ENCODE results near the gene MRPS5.

The MRPS5 gene

GRCh38 chr2:95071856-95072255 is 49.8 kb downstream of the MRPS5 start:
- H3K4me3 ChIP-seq (ENCODE audit: low read depth, low read length) = no peak overlapping the region
- DNase-seq (ENCODE audit: low read depth) = no peak
- TF ChIP-seq, protein P1, sequence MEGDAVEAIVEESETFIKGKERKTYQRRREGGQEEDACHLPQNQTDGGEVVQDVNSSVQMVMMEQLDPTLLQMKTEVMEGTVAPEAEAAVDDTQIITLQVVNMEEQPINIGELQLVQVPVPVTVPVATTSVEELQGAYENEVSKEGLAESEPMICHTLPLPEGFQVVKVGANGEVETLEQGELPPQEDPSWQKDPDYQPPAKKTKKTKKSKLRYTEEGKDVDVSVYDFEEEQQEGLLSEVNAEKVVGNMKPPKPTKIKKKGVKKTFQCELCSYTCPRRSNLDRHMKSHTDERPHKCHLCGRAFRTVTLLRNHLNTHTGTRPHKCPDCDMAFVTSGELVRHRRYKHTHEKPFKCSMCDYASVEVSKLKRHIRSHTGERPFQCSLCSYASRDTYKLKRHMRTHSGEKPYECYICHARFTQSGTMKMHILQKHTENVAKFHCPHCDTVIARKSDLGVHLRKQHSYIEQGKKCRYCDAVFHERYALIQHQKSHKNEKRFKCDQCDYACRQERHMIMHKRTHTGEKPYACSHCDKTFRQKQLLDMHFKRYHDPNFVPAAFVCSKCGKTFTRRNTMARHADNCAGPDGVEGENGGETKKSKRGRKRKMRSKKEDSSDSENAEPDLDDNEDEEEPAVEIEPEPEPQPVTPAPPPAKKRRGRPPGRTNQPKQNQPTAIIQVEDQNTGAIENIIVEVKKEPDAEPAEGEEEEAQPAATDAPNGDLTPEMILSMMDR (conservative IDR thresholded peaks at IDR 0.05; ENCODE audit: low read depth, low read length) = no peak

- H3K4me3 ChIP-seq (ENCODE audit: low read depth, low read length) = no peak overlapping the region
- DNase-seq (ENCODE audit: low read depth) = no peak
- TF ChIP-seq, protein P1 (conservative IDR thresholded peaks at IDR 0.05; ENCODE audit: low read depth, low read length) = no peak
These were observed 52.1 kb downstream of the MRPS5 start for GRCh38 chr2:95069465-95069864.

DNA sequence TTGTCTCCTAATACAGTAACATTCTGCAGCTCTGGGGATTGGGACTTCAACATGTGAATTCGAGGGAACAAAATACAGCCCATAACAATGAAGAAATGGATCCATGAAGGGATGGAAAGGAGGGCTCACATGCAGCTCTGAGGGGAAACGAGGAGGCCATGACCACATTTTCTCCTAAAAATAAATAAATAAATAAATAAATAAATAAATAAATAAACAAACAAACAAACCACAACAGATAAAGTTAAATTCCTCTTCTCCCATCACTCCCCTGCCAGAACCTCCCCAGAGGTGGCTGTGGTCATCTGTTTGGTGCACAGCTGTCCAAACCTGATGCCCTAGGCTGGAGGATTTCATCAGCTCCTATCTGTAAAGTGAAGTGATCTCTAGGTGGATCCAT is 53.4 kb downstream of the MRPS5 start:
- no peak overlapping the region for H3K4me3 ChIP-seq (ENCODE audit: low read depth, low read length)
- TF ChIP-seq, protein P1 (conservative IDR thresholded peaks at IDR 0.05; ENCODE audit: low read depth, low read length) = no peak
- no peak for DNase-seq (ENCODE audit: low read depth)

DNA sequence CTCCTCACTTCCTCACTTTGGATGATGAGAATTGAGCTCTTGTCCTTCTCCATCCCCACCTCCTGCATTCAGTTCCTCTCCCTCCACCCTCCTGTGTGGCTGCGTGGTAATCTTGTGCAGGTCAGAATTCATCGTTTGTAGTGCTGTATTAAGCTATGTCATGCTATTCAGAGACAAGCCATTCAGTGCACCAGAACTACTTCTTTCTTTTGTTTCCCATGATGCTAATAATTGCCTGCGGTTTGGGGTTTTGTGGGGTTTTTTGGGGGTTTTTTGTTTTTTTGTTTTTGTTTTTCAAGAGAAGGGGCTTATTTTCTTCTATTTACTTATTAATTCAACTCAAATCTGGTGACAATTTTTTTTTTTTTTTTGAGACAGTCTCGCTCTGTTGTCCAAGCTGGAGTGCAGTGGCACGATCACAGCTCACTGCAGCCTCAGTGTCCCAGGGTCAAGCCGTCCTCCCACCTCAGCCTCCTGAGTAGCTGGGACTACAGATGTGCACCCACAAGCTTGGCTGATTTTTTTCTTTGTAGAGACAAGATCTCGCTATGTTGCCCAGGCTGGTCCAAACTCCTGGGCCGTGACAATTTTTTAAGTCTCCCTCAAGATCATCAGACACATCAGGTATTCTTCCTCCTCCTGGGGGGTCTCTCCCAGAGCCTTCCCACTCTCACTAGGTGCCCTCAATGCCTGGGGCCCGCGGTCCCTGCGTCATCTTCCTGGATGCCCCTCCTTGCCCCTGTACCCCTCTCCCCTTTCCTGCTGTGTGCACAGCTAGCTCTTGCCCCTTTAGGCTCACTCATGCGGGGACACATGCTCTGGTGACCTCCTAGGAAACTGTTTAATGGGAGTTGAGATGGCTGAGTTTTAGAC is 58.3 kb downstream of the MRPS5 start:
- no peak overlapping the region for H3K4me3 ChIP-seq (ENCODE audit: low read depth, low read length)
- DNase-seq (ENCODE audit: low read depth) = no peak
- TF ChIP-seq, protein P1 (conservative IDR thresholded peaks at IDR 0.05; ENCODE audit: low read depth, low read length) = no peak

DNA sequence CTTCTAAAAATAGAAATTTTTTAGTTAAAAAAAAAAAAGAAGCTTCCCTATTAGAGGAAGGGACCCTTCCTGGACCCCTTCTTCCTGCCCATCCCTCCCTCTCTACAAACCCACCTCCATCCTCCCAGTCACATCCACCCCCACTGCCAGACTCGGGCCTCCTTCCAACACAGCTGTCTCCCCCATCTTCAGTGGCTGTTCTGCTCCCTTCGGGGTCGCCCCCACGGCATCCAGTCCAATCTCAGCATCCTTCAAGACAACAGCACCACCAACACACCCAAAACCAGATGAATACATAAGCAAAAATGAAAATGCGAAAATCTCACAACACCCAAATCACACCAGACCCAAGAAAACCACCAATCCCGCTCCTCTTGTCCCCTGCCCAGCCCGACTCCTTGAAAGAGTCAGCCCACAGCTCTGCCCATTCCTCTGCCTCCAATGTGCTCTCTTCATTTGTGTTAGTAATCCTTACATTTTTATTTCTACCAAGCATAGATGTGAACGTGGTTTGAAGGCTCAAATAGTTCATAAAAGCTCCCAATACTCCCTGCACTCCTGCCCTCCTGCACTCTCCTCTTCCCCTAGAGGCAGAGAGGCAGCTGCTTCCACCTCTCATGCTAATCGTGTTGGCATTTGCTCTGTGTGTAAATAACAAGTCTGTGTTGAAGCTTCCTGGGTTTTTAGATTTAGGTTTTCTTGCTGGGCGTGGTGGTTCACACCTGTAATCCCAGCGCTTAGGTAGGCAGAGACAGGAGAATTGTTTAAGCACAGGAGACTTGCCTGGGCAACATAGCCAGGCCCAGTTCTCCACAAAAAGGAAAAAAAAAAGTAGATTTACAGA is 59.1 kb downstream of the MRPS5 start:
- no peak for DNase-seq (ENCODE audit: low read depth)
- no peak overlapping the region for H3K4me3 ChIP-seq (ENCODE audit: low read depth, low read length)
- TF ChIP-seq, protein P1 (conservative IDR thresholded peaks at IDR 0.05; ENCODE audit: low read depth, low read length) = no peak

GRCh38 chr2:95061601-95062183 is 59.9 kb downstream of the MRPS5 start:
- no peak for DNase-seq (ENCODE audit: low read depth)
- TF ChIP-seq, protein P1 (conservative IDR thresholded peaks at IDR 0.05; ENCODE audit: low read depth, low read length) = no peak
- H3K4me3 ChIP-seq (ENCODE audit: low read depth, low read length) = no peak overlapping the region

Measured in choroid plexus epithelial cell (primary cell).